ENCODE results near the gene ABI2.
"Not testable (repeated sequence)": the region's sequence is repeated elsewhere in the genome, so short reads cannot be mapped to it uniquely, and the experiment has no call there.

ABI2 gene

GRCh38 chr2:203327901-203328759 lies at the start of gene ABI2:
Gene ABI2 (plus strand): TSS chr2:203328394. CDS start chr2:203328515, 121 bp downstream.
- peak; percentile 15 to 93 (median 82) for DNase-seq

GRCh38 chr2:203279288-203279687 lies 48.9 kb upstream of the ABI2 start:
- DNase-seq, result no peak

- no peak for DNase-seq
These were observed 47.6 kb upstream of the ABI2 start for GRCh38 chr2:203280428-203281064.

- DNase-seq, result no peak
These were observed 46.1 kb upstream of the ABI2 start for GRCh38 chr2:203282101-203282500.

- DNase-seq, result no peak
These were observed 41.7 kb upstream of the ABI2 start for GRCh38 chr2:203286532-203286931.

- no peak for DNase-seq
These were observed 26.5 kb upstream of the ABI2 start for GRCh38 chr2:203301667-203302066.

GRCh38 chr2:203302586-203302985 lies 25.6 kb upstream of the ABI2 start:
- not testable (repeated sequence) for DNase-seq

GRCh38 chr2:203310688-203311436 lies 17.3 kb upstream of the ABI2 start:
- DNase-seq, result no peak

GRCh38 chr2:203326356-203326755 lies 1.8 kb upstream of the ABI2 start:
- no peak for DNase-seq

- DNase-seq, result peak in 5 of 56 donors; percentile 36 to 67 (median 43)
These were observed 653 bp upstream of the ABI2 start for GRCh38 chr2:203327582-203327900.

GRCh38 chr2:203328760-203329540 lies 756 bp downstream of the ABI2 start:
- peak in 35 of 56 donors; percentile 5 to 70 (median 44) for DNase-seq

GRCh38 chr2:203330434-203330833 lies 2.2 kb downstream of the ABI2 start:
- DNase-seq, result no peak

- DNase-seq, result no peak
These were observed 10.1 kb downstream of the ABI2 start for GRCh38 chr2:203338322-203338721.

GRCh38 chr2:203340791-203341487 lies 12.7 kb downstream of the ABI2 start:
- no peak for DNase-seq

GRCh38 chr2:203341741-203342310 lies 13.6 kb downstream of the ABI2 start:
- DNase-seq, result no peak

GRCh38 chr2:203342374-203342773 lies 14.2 kb downstream of the ABI2 start:
- DNase-seq, result not testable (repeated sequence)

GRCh38 chr2:203344667-203345066 lies 16.5 kb downstream of the ABI2 start:
- DNase-seq, result no peak

- no peak for DNase-seq
These were observed 18.4 kb downstream of the ABI2 start for GRCh38 chr2:203346612-203347011.

- no peak for DNase-seq
These were observed 19.2 kb downstream of the ABI2 start for GRCh38 chr2:203347375-203347774.

GRCh38 chr2:203352604-203353255 lies 24.5 kb downstream of the ABI2 start:
- DNase-seq, result no peak
